HCT116 (cell line): Measurements from ENCODE around the gene OSBPL5. TPM values are rescaled to one million over a fixed set of nuclear protein-coding genes. Genes with fewer than 3 reads are reported as not detected.

Experiments
- ATAC-seq: fragments of 200-7000 bp; cut with Tn5 transposase; 2 replicates; pipeline ENCODE4 v1.9.1; 2020; ENCODE audit warnings: mild to moderate bottlenecking, moderate library complexity
- BruUV-seq: library from RNA; stranded (reverse); fragments of 400-500 nt; replicated peaks from 2 replicates; lab custom pipeline; 2021; lab: Mats Ljungman, UMichigan
- CTCF ChIA-PET: fragments of 300-600 bp; sonication (Branson Sonifier 250); formaldehyde crosslinking; loops from one replicate; lab custom pipeline; 2021; ENCODE audit warnings: antibody characterized with exemption; lab: Charles Lee
- POLR2A ChIA-PET: fragments of 300-600, 350-600 bp; sonication (Branson Sonifier 250); formaldehyde crosslinking; loops from one replicate; lab custom pipeline; 2021; ENCODE audit warnings: antibody characterized with exemption; lab: Charles Lee
- RAD21 ChIA-PET, 2 experiments: fragments of 300-600 bp; sonication (Branson Sonifier 250); formaldehyde crosslinking; loops; one replicate each; lab custom pipeline; 2023; ENCODE audit warnings: low total read pairs in 2 of 2; ENCODE audit not compliant: uncharacterized antibody in 2 of 2, unreplicated experiment in 2 of 2, low non-redundant PET in 1 of 2; lab: Charles Lee
- DNase-seq: peaks from one replicate; pipeline ENCODE4 v3.0.0-alpha.2; 2010; ENCODE audit warnings: low read depth, low spot score
- H2AFZ ChIP-seq: fragments of 200-600 bp; shearing (Covaris generic), sonication (generic); 2 replicates; pipeline ENCODE4 v1.6.1; 2017; ENCODE audit warnings: low read depth, mixed run types, mixed read lengths, antibody characterized with exemption, low read length; ENCODE audit not compliant: poor library complexity, severe bottlenecking
- H3K27ac ChIP-seq: 2 replicates; pipeline ENCODE4 v1.5.1; 2012; ENCODE audit warnings: low read depth, low read length
- H3K27me3 ChIP-seq: fragments of 200-600 bp; sonication (generic); 2 replicates; pipeline ENCODE4 v1.6.1; 2016; ENCODE audit warnings: mixed run types, low read length, mixed read lengths; ENCODE audit not compliant: insufficient read depth
- H3K36me3 ChIP-seq, 2 experiments: fragments of 200-500 bp in 1 of 2; fragments of 200-600 bp in 1 of 2; sonication (Bioruptor generic) in 1 of 2; sonication (generic) in 1 of 2; 2 replicates each; pipeline versions ENCODE4 v1.5.1 to v1.6.1; 2014 to 2016; ENCODE audit warnings: low read length in 2 of 2, inconsistent platforms in 1 of 2, mixed read lengths in 1 of 2, mixed run types in 1 of 2; ENCODE audit not compliant: insufficient read depth in 2 of 2, control insufficient read depth in 1 of 2
- H3K4me1 ChIP-seq, 2 experiments: fragments of 200-600 bp in 1 of 2; sonication (generic) in 1 of 2; 2 replicates each; pipeline versions ENCODE4 v1.5.1 to v1.6.1; 2012 to 2017; ENCODE audit warnings: low read length in 2 of 2, inconsistent platforms in 1 of 2, mild to moderate bottlenecking in 1 of 2, mixed read lengths in 1 of 2, mixed run types in 1 of 2, moderate library complexity in 1 of 2; ENCODE audit not compliant: insufficient read depth in 2 of 2, control insufficient read depth in 1 of 2
- H3K4me2 ChIP-seq: fragments of 200-600 bp; sonication (generic); 2 replicates; pipeline ENCODE4 v1.6.1; 2017; ENCODE audit warnings: mixed run types, low read length, mixed read lengths
- H3K4me3 ChIP-seq, 2 experiments: fragments of 200-600 bp in 1 of 2; sonication (generic) in 1 of 2; replicated peaks in 1 of 2; 2 replicates each; pipeline ENCODE4 v1.5.1; 2011 to 2016; ENCODE audit warnings: low read length in 2 of 2, control low read depth in 1 of 2, low read depth in 1 of 2, mild to moderate bottlenecking in 1 of 2, mixed read lengths in 1 of 2, mixed run types in 1 of 2
- H3K79me2 ChIP-seq: fragments of 200-600 bp; sonication (generic); 2 replicates; pipeline ENCODE4 v1.6.1; 2017; ENCODE audit warnings: mild to moderate bottlenecking, mixed run types, low read length, moderate library complexity, mixed read lengths; ENCODE audit not compliant: insufficient read depth
- H3K9ac ChIP-seq: fragments of 200-600 bp; sonication (generic); 2 replicates; pipeline ENCODE4 v1.6.1; 2016; ENCODE audit warnings: low read length, mixed read lengths
- H3K9me2 ChIP-seq: fragments of 200-600 bp; sonication (generic), shearing (Covaris generic); 2 replicates; pipeline ENCODE4 v1.6.1; 2017; ENCODE audit warnings: mixed run types, mild to moderate bottlenecking, moderate library complexity; ENCODE audit not compliant: insufficient read depth
- H3K9me3 ChIP-seq, 2 experiments: fragments of 200-500 bp in 1 of 2; fragments of 200-600 bp in 1 of 2; sonication (Bioruptor generic) in 1 of 2; sonication (generic) in 1 of 2; 2 replicates each; pipeline ENCODE4 v1.6.1; 2014 to 2017; ENCODE audit warnings: low read length in 2 of 2, mixed read lengths in 2 of 2, inconsistent platforms in 1 of 2, low read depth in 1 of 2, mild to moderate bottlenecking in 1 of 2, mixed run types in 1 of 2, moderate library complexity in 1 of 2; ENCODE audit not compliant: control insufficient read depth in 1 of 2, insufficient read depth in 1 of 2
- H4K20me1 ChIP-seq: fragments of 200-600 bp; sonication (generic), shearing (Covaris generic); 2 replicates; pipeline ENCODE4 v1.6.1; 2017; ENCODE audit warnings: mixed run types, mild to moderate bottlenecking, moderate library complexity; ENCODE audit not compliant: insufficient read depth
- ATF3 ChIP-seq: IDR thresholded peaks from 2 replicates; pipeline ENCODE4 v1.6.1; 2012
- CEBPB ChIP-seq: IDR thresholded peaks from 2 replicates; pipeline ENCODE4 v1.6.1; 2012; ENCODE audit warnings: low read depth
- EGR1 ChIP-seq: IDR thresholded peaks from 2 replicates; pipeline ENCODE4 v1.6.1; 2012; ENCODE audit warnings: low read depth
- EZH2 ChIP-seq: fragments of 200-600 bp; sonication (generic); IDR thresholded peaks from 2 replicates; pipeline ENCODE4 v1.6.1; 2017; ENCODE audit warnings: antibody characterized with exemption, mixed run types
- JUND ChIP-seq: IDR thresholded peaks from 2 replicates; pipeline ENCODE4 v1.6.1; 2012
- RAD21 ChIP-seq: IDR thresholded peaks from 2 replicates; pipeline ENCODE4 v1.6.1; 2012; ENCODE audit warnings: low read depth, mild to moderate bottlenecking
- REST ChIP-seq: IDR thresholded peaks from 2 replicates; pipeline ENCODE4 v1.6.1; 2012; ENCODE audit warnings: low read depth
- SIN3A ChIP-seq: IDR thresholded peaks from 2 replicates; pipeline ENCODE4 v1.6.1; 2012; ENCODE audit warnings: low read depth
- SRF ChIP-seq: IDR thresholded peaks from 2 replicates; pipeline ENCODE4 v1.6.1; 2012; ENCODE audit warnings: low read depth
- TCF7L2 ChIP-seq: IDR thresholded peaks from 2 replicates; pipeline ENCODE4 v1.7.0; 2011; ENCODE audit warnings: borderline replicate concordance, inconsistent platforms; ENCODE audit not compliant: insufficient read depth, insufficient read length; ENCODE audit errors: extremely low read depth
- ZFX ChIP-seq: fragments of 450-650 bp; IDR thresholded peaks from 2 replicates; pipeline ENCODE4 v1.6.1; 2017
- intact Hi-C: fragments of 100-400 bp; cut with micrococcal nuclease; formaldehyde crosslinking; loops from 2 replicates; pipeline ENCODE4 v1.10.0; 2022
- total RNA-seq: library from RNA; stranded (reverse); gene quantifications from one replicate; pipeline ENCODE4 v1.2.1, GENCODE V29; 2021; ENCODE audit not compliant: unreplicated experiment
- TF ChIP-seq, protein P1 (sequence below): IDR thresholded peaks from 2 replicates; pipeline ENCODE4 v1.6.1; 2012

OSBPL5 gene
- total RNA-seq, 1 experiment from 2014 or later, result 44.2 TPM

DNA sequence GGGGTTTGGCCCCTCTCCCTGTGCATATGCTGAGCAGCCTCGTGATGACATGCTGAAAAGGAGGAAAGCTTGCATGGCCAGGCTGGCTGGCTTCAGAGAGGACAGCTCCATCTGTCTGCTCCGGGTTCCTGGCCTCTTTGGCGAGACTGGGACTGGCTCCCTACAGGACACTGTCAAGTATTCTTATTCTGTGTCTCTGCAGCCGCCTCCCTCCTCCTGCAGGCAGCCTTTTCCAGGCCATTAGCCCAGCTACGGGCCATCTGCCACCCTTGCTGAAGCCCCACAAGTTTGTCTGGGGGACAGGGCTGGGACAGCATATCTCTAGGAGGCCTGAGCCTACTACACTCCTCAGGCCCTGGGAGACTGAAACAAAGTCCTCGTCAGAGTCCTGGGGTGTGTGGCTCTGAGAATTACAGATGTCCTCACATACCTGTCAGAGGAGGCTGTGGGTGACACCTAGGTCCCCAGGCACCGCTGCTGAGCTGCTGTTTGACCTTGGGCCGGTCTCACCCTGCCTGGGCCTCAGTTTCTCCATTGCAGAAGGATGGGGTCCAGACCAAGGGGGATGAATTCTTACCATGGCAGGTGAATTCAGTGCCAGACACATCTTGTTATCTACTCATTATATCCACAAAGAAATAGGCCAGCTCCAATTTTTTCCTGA lies 42.5 kb upstream of the OSBPL5 start (continued):
- TF ChIP-seq RAD21, result no peak
- TF ChIP-seq, protein P1, sequence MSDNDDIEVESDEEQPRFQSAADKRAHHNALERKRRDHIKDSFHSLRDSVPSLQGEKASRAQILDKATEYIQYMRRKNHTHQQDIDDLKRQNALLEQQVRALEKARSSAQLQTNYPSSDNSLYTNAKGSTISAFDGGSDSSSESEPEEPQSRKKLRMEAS, result no peak
- TF ChIP-seq, all 23 proteins: peak for 0

- no peak for DNase-seq
- POLR2A ChIA-PET, result no interaction called here
- Histone ChIP-seq H3K9me2 (no peaks in the 10 kb centered on the region), H3K27ac (no peak overlapping the region), H4K20me1 (no peaks in the 10 kb centered on the region), H3K9me3 (no peaks in the 10 kb centered on the region), H3K9ac (no peak overlapping the region), H3K4me3 (no peak overlapping the region), H3K36me3 (no peaks in the 10 kb centered on the region), H3K27me3 (peaks cover 9% of the 10 kb centered on the region; the same call in 1 of the 2 replicates), H3K79me2 (no peaks in the 10 kb centered on the region), H3K4me2 (no peak overlapping the region), H2AFZ (no peak overlapping the region), H3K4me1 (no peaks in the 10 kb centered on the region)
- BruUV-seq, result no TSS peak
- TF ChIP-seq EGR1 (no peak), CEBPB (no peak), TCF7L2 (no peak), SIN3A (no peak), ZFX (no peak), JUND (no peak)
- CTCF ChIA-PET, result no interaction called here
- ATAC-seq, result no peak
- intact Hi-C loops, result no loop called here
- RAD21 ChIA-PET, result no interaction called here
Measured at GRCh38 chr11:3206922-3207204, 41.8 kb upstream of the OSBPL5 start.

GRCh38 chr11:3206156-3206921 lies 41.2 kb upstream of the OSBPL5 start:
- intact Hi-C loops, result no loop called here
- RAD21 ChIA-PET, result no interaction called here
- TF ChIP-seq ATF3 (no peak), SRF (no peak), ZFX (no peak), JUND (no peak), REST (no peak), SIN3A (no peak), EZH2 (no peak)
- TF ChIP-seq, protein P1, result no peak

More at GRCh38 chr11:3206156-3206921, 41.2 kb upstream of the OSBPL5 start:
- Histone ChIP-seq H3K9ac (no peak overlapping the region), H3K9me3 (no peaks in the 10 kb centered on the region), H3K27ac (no peak overlapping the region), H3K9me2 (no peaks in the 10 kb centered on the region), H3K4me3 (no peak overlapping the region), H3K27me3 (peaks cover 14% of the 10 kb centered on the region; the same call in 1 of the 2 replicates), H2AFZ (no peak overlapping the region), H3K36me3 (no peaks in the 10 kb centered on the region), H4K20me1 (no peaks in the 10 kb centered on the region), H3K4me1 (no peaks in the 10 kb centered on the region), H3K4me2 (no peak overlapping the region), H3K79me2 (no peaks in the 10 kb centered on the region)
- no peak for ATAC-seq
- CTCF ChIA-PET, result interaction anchor here (0.7 to 1.1 kb wide), 2 partner anchors 11 to 115 kb away, joined by 3 read pairs; no protein-coding TSS in a partner anchor
- no peak for DNase-seq
- BruUV-seq, result no TSS peak
- POLR2A ChIA-PET, result no interaction called here
